ENCODE results near the gene INPP5J.

The INPP5J gene

DNA sequence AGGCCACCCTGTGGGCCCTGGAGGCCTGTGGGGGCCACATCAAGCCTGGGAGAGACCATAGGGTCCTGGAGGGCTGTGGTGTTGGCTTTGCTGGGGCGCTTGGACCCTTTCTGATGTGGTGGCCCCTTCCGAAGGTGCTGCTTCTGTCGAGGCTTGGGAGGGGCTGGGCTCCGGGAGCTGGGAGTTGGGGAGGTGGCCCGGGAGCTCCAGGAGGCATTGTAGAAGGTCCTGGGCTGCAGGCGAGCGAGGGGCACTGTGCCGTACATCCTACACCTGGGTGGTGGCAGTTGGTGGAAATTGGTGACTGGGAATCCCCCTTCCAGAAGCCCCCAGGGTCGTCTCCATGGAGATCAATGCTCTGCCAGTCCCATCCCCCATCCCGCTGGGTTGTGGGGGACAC, 15.0 kb downstream of the INPP5J start:
- TF ChIP-seq, protein P1, sequence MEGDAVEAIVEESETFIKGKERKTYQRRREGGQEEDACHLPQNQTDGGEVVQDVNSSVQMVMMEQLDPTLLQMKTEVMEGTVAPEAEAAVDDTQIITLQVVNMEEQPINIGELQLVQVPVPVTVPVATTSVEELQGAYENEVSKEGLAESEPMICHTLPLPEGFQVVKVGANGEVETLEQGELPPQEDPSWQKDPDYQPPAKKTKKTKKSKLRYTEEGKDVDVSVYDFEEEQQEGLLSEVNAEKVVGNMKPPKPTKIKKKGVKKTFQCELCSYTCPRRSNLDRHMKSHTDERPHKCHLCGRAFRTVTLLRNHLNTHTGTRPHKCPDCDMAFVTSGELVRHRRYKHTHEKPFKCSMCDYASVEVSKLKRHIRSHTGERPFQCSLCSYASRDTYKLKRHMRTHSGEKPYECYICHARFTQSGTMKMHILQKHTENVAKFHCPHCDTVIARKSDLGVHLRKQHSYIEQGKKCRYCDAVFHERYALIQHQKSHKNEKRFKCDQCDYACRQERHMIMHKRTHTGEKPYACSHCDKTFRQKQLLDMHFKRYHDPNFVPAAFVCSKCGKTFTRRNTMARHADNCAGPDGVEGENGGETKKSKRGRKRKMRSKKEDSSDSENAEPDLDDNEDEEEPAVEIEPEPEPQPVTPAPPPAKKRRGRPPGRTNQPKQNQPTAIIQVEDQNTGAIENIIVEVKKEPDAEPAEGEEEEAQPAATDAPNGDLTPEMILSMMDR (IDR thresholded peaks at IDR 0.05; ENCODE audit: insufficient read depth, low read length, poor library complexity, severe bottlenecking), result no peak
- Histone ChIP-seq H3K27me3 (replicated peaks; ENCODE audit: control insufficient read depth, insufficient read depth, low read length) (no peaks in the 10 kb centered on the region), H3K4me3 (replicated peaks; ENCODE audit: low read depth, low read length) (no peak overlapping the region), H3K36me3 (ENCODE audit: control insufficient read depth, insufficient read depth, low read length) (no peaks in the 10 kb centered on the region)
- DNase-seq (ENCODE audit: extremely low read depth, insufficient read length), result no peak

DNA sequence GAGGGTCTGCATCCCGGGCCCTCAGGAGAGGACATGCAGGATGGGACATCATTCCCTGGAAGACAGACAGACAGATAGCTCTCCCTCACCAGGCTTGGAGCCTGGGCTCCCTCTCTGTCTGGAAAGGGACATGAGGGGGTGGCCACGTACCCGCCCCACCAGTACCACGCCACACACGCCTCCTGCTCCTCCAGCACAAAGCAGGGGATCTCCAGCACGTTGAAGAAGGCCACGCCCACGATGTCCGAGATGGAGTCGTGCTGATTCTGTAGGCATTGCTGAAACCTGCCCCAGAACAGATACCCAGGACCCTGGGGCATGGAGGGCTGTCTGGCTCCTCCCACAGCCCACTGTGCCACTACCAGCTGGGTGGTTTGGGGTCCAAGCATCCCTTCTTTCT, 15.4 kb downstream of the INPP5J start:
- DNase-seq (ENCODE audit: extremely low read depth, insufficient read length), result no peak
- Histone ChIP-seq H3K27me3 (replicated peaks; ENCODE audit: control insufficient read depth, insufficient read depth, low read length) (no peaks in the 10 kb centered on the region), H3K36me3 (ENCODE audit: control insufficient read depth, insufficient read depth, low read length) (no peaks in the 10 kb centered on the region), H3K4me3 (replicated peaks; ENCODE audit: low read depth, low read length) (no peak overlapping the region)
- TF ChIP-seq, protein P1 (IDR thresholded peaks at IDR 0.05; ENCODE audit: insufficient read depth, low read length, poor library complexity, severe bottlenecking), result no peak

- no peak for DNase-seq (ENCODE audit: extremely low read depth, insufficient read length)
These were observed 16.3 kb downstream of the INPP5J start for GRCh38 chr22:31139066-31139465.

DNA sequence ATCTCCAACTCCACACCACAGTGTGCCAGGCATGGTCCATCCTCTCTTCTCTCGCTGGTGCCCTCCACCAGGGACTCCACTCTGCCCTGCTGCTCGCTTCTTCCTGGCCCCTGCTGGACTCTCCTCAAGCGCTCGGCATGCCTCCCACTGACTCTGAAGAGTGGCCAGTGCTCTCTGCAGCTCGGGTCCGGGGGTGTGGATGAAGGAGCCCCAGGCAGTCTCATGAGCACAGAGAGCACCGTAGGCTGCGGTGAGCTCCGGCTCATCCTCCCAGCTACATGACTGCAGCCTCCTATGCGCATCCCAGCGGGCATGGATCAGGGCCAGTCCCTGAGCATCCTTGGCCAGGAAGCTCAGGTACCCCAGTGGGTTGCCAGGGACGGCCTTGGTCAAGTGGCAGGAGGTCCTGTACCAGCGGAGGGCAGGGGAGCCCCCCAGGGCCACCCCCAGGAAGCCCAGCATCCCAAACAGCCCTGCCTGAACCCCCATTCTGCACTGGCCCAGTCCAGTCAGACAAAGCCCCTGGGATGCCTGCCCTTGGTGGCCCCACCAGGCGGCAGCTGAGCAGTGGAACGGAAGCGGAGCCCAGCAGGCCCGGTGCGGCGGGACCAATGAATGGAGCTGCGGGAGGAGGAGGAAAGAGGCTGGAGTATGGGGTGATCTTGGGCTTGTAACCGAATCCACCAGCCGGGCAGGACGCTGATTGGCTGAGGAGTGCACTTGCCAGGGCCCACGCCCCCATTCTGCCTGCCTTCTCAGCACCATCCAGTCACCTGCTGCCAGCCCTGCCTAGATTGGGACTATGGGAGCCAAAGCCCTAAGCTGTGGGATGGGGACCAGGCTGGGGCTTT, 17.3 kb downstream of the INPP5J start, which contains the start of gene PLA2G3:
TSS of gene PLA2G3 (minus strand) at position 643 of the 851 bp plus-strand sequence. CDS start at position 489, 154 bp downstream.
- Histone ChIP-seq H3K4me3 (replicated peaks; ENCODE audit: low read depth, low read length) (no peak within 1 kb of the TSS), H3K36me3 (ENCODE audit: control insufficient read depth, insufficient read depth, low read length) (no peaks in the 10 kb centered on the region), H3K27me3 (replicated peaks; ENCODE audit: control insufficient read depth, insufficient read depth, low read length) (no peaks in the 10 kb centered on the region)
- TF ChIP-seq, protein P1 (IDR thresholded peaks at IDR 0.05; ENCODE audit: insufficient read depth, low read length, poor library complexity, severe bottlenecking), result no peak
- no peak for DNase-seq (ENCODE audit: extremely low read depth, insufficient read length)

More at GRCh38 chr22:31139066-31139465, 16.3 kb downstream of the INPP5J start:
- H3K36me3 ChIP-seq (ENCODE audit: control insufficient read depth, insufficient read depth, low read length), result no peaks in the 10 kb centered on the region
- TF ChIP-seq, protein P1 (IDR thresholded peaks at IDR 0.05; ENCODE audit: insufficient read depth, low read length, poor library complexity, severe bottlenecking), result no peak
- H3K4me3 ChIP-seq (replicated peaks; ENCODE audit: low read depth, low read length), result no peak overlapping the region
- no peaks in the 10 kb centered on the region for H3K27me3 ChIP-seq (replicated peaks; ENCODE audit: control insufficient read depth, insufficient read depth, low read length)

- Histone ChIP-seq H3K27me3 (replicated peaks; ENCODE audit: control insufficient read depth, insufficient read depth, low read length) (no peaks in the 10 kb centered on the region), H3K4me3 (replicated peaks; ENCODE audit: low read depth, low read length) (no peak overlapping the region), H3K36me3 (ENCODE audit: control insufficient read depth, insufficient read depth, low read length) (no peaks in the 10 kb centered on the region)
- DNase-seq (ENCODE audit: extremely low read depth, insufficient read length), result no peak
- TF ChIP-seq, protein P1 (IDR thresholded peaks at IDR 0.05; ENCODE audit: insufficient read depth, low read length, poor library complexity, severe bottlenecking), result no peak
These were observed 18.0 kb downstream of the INPP5J start for GRCh38 chr22:31140746-31141145.
